ENCODE results near the gene NOL9. TPM values are rescaled to one million over a fixed set of nuclear protein-coding genes. Genes with fewer than 3 reads are reported as not detected.
A peak's percentile ranks its signal among the peaks of the same experiment; 100 is the strongest.

NOL9 gene
- total and polyA plus RNA-seq, 9 of the 15 experiments (the other 6 are each of a cell fraction or from before 2014, with no cell fraction given), result 5.6 to 76.5 (median 47.3) TPM

DNA sequence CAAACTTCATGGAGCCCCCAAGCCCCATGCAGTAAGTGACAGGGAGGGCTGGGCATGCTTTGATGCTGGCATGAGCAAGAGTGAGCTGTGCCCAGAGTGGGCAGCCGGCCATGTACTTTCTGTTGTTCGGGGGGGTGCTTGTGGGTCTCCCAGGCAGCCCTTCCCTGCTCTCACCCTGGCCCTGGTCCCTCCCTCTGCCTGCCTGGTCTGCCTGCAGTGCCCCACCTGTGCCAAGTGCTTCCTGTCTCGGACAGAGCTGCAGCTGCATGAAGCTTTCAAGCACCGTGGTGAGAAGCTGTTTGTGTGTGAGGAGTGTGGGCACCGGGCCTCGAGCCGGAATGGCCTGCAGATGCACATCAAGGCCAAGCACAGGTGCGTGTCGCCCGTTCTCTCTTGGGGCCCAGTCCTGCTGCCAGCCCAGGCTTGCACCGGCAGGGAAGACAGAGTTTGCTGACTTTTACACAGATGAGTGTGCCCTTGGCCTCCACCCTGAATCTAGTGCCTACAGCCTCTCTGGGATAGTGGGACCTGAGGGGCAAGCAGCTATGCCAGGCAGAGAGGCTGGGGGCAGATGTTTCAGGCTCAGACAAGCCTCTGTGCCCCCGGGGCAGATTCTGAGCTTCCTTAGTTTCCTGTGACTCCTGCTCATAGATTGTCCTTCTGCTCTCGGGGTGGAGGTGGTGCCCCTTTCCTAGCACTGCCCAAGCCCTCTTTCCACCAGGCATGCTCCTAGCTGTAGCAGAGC lies 33.1 kb upstream of the NOL9 start:
- no peak overlapping the region for H3K27ac ChIP-seq (ENCODE audit: extremely low read depth, low read depth, low read length)
- BruUV-seq (replicated peaks), result no TSS peak
- ATAC-seq (no peak), FAIRE-seq (no peak), DNase-seq (ENCODE audit: extremely low read depth in 1 of 4, low spot score in 3 of 4) (no peak)
- H3K9me1 ChIP-seq (ENCODE audit: control insufficient read depth, insufficient read depth, low read length), result peaks cover 23% of the 10 kb centered on the region
- peaks cover 76% of the 10 kb centered on the region; the same call in 2 of the 3 replicates for H3K36me3 ChIP-seq (ENCODE audit: control insufficient read depth, insufficient read depth, low read length)
- peaks cover 29% of the 10 kb centered on the region for H4K20me1 ChIP-seq (replicated peaks; ENCODE audit: control insufficient read depth, insufficient read depth, low read length)
- WGBS (ENCODE audit: insufficient coverage, low coverage, missing lambda C conversion rate), result 94% methylated on average over 13 of the region's 13 CpGs
- no peak overlapping the region for H2AFZ ChIP-seq (ENCODE audit: low read depth, low read length)
- peak overlapping the region in 1 of 2 experiments; percentile 1; a peak in 1 of 4 replicates for H3K9ac ChIP-seq (ENCODE audit: insufficient read depth in 1 of 2, low read depth in 2 of 2, low read length in 2 of 2)
- H3K4me1 ChIP-seq (replicated peaks in 1 of 2; ENCODE audit: control insufficient read depth in 2 of 2, insufficient read depth in 2 of 2, low read length in 2 of 2), result peaks cover 17 to 58% of the 10 kb centered on the region in 2 experiments; a peak in 4 of 5 replicates
- POLR2A ChIA-PET, result interaction anchor here (0.6 to 13.4 kb wide), 2 partner anchors 13 to 85 kb away, joined by 3 to 221 read pairs; partner anchors contain the start of gene KLHL21
- H3K9me3 ChIP-seq (replicated peaks; ENCODE audit: control insufficient read depth, insufficient read depth, low read depth, low read length), result no peaks in the 10 kb centered on the region
- CTCF ChIA-PET (ENCODE audit: low intra/inter-chr PET ratio), result no interaction called here
- no peak overlapping the region for H3K4me3 ChIP-seq
- no peak overlapping the region for H3K4me2 ChIP-seq (ENCODE audit: insufficient read depth, low read length)
- in situ Hi-C loops (cut with MboI), result no loop called here
- TF ChIP-seq RBFOX2 (IDR thresholded peaks at IDR 0.05; ENCODE audit: low read depth, low read length) (peak; percentile 3; the same call in 1 of the 2 replicates), HDGF (IDR thresholded peaks at IDR 0.05) (no peak), NEUROD1 (IDR thresholded peaks at IDR 0.05; ENCODE audit: borderline replicate concordance, low read depth, low read length, partially characterized antibody) (no peak), PTBP1 (IDR thresholded peaks at IDR 0.05; ENCODE audit: low read depth, low read length) (no peak), PPARD (CRISPR knock-in tag; IDR thresholded peaks at IDR 0.05) (no peak), GATAD2A (IDR thresholded peaks at IDR 0.05) (no peak), ZNF584 (CRISPR knock-in tag; IDR thresholded peaks at IDR 0.05; ENCODE audit: low read depth) (no peak), POLR2G (IDR thresholded peaks at IDR 0.05; ENCODE audit: low read depth, low read length) (peak; percentile 60), POLR2A (conservative IDR thresholded peaks at IDR 0.05) (0 out of 2 replicates have a peak, but pooled peaks have one; percentile 11), E2F5 (CRISPR knock-in tag; IDR thresholded peaks at IDR 0.05) (no peak), ZNF561 (CRISPR knock-in tag; conservative IDR thresholded peaks at IDR 0.05) (no peak), EHMT2 (IDR thresholded peaks at IDR 0.05) (no peak), ATF1 (CRISPR knock-in tag; IDR thresholded peaks at IDR 0.05) (no peak), ATF1 (tag; IDR thresholded peaks at IDR 0.05) (no peak), RCOR1 (IDR thresholded peaks at IDR 0.05; ENCODE audit: borderline replicate concordance in 1 of 2, low read depth in 2 of 2, low read length in 2 of 2) (no peak), ID3 (CRISPR knock-in tag; IDR thresholded peaks at IDR 0.05) (no peak), ID3 (tag; IDR thresholded peaks at IDR 0.05) (no peak), MTA2 (IDR thresholded peaks at IDR 0.05; ENCODE audit: low read depth) (no peak), IFI16 (CRISPR knock-in tag; IDR thresholded peaks at IDR 0.05) (no peak), FOXA1 (IDR thresholded peaks at IDR 0.05; ENCODE audit: borderline replicate concordance) (no peak)
- TF ChIP-seq, protein P1, sequence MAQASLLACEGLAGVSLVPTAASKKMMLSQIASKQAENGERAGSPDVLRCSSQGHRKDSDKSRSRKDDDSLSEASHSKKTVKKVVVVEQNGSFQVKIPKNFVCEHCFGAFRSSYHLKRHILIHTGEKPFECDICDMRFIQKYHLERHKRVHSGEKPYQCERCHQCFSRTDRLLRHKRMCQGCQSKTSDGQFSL (CRISPR knock-in tag; IDR thresholded peaks at IDR 0.05), result peak; percentile 41; the same call in 1 of the 2 replicates
- TF ChIP-seq, protein P1 (tag; IDR thresholded peaks at IDR 0.05), result no peak
- peaks cover 18% of the 10 kb centered on the region for H3K79me2 ChIP-seq (ENCODE audit: control insufficient read depth, insufficient read depth, low read length)
- intact Hi-C loops (cut with micrococcal nuclease), result no loop called here
- no peaks in the 10 kb centered on the region for H3K27me3 ChIP-seq (ENCODE audit: control insufficient read depth in 2 of 2, insufficient read depth in 2 of 2, low read length in 2 of 2)
